Activated naive CD4-positive, alpha-beta T cell treated with anti-CD3 and anti-CD28 coated beads, Interleukin-2, amount 50 U/mL, for 24 hours (primary cell): ENCODE data around the gene CAMK2A.
"Not testable (repeated sequence)": the region's sequence is repeated elsewhere in the genome, so short reads cannot be mapped to it uniquely, and the experiment has no call there.

ENCODE experiments used
- H3K27ac Mint-ChIP-seq: one replicate; pipeline ENCODE4 v1.8.0; 2021; ENCODE audit warnings: mild to moderate bottlenecking, mixed read lengths
- H3K27me3 Mint-ChIP-seq: one replicate; pipeline ENCODE4 v1.8.0; 2021; ENCODE audit warnings: mixed read lengths
- H3K36me3 Mint-ChIP-seq: one replicate; pipeline ENCODE4 v1.8.0; 2021; ENCODE audit warnings: mixed read lengths
- H3K4me1 Mint-ChIP-seq: one replicate; pipeline ENCODE4 v1.8.0; 2021; ENCODE audit warnings: mixed read lengths
- H3K4me3 Mint-ChIP-seq: one replicate; pipeline ENCODE4 v1.8.0; 2021; ENCODE audit warnings: mild to moderate bottlenecking, mixed read lengths
- H3K9me3 Mint-ChIP-seq: one replicate; pipeline ENCODE4 v1.8.0; 2021; ENCODE audit warnings: mixed read lengths

CAMK2A gene

DNA sequence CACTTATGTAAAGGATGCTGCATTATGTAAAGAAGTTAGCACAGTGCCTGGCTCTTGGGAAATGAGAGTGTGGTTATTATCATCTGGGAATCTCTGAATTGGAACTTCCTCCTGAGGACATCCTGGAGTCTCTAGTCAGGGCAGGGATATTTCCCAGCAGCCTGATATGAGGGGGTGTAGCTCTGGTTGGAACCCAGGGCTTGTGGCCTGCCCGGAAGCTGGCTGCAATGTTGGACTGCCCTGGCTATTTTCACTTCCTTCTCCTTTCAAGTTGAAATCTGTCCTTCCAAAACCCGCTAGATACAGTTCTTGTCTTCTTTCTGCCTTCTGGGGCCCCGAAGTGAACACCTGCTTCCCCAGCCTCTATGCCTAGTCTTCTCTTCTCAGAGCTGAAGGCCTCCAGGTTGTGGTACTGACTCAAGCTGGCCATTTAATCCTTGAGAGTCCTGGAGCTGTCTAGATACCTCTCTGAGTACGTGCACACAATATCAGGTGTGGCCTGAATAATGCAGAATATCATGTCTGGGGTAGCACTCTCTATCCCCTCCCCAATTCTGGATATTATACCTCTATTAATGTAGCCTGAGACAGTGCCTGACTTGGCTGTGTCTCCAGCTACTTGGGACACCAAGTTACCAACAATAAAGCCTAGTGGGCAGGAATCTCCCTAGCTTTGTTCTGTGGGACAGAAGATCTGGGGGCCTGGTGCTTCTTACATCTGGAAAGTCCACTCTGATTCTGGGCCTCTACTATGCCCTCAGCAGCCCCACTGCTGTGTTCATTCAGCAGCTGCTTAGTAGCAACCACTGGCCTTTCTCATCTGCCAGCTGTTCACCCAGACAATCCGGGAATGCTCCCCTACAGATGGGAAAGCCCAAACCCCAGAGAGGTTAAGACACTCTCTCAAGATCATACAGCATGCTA is 54.7 kb downstream of the CAMK2A start:
- H3K9me3 Mint-ChIP-seq, result no peaks in the 10 kb centered on the region
- no peak overlapping the region for H3K4me3 Mint-ChIP-seq
- H3K27ac Mint-ChIP-seq, result no peak overlapping the region
- no peaks in the 10 kb centered on the region for H3K4me1 Mint-ChIP-seq
- H3K27me3 Mint-ChIP-seq, result no peaks in the 10 kb centered on the region
- no peaks in the 10 kb centered on the region for H3K36me3 Mint-ChIP-seq

DNA sequence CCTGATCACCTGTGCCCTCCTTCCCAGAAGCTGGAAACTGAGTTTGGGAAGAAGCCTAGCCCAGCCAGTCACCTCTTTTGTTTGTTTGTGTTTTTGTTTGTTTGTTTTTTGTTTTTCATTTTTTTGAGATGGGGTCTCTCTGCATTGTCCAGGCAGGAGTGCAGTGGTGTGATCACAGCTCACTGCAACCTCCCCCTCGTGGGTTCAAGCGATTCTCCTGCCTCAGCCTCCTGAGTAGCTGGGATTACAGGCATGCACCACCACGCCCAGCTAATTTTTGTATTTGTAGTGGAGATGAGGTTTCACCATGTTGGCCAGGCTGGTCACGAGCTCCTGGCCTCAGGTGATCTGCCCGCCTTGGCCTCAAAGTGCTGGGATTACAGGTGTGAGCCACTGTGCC is 55.9 kb downstream of the CAMK2A start:
- H3K4me3 Mint-ChIP-seq, H3K4me1 Mint-ChIP-seq, H3K36me3 Mint-ChIP-seq, H3K27me3 Mint-ChIP-seq, H3K9me3 Mint-ChIP-seq, H3K27ac Mint-ChIP-seq: not testable (repeated sequence)

- Mint-ChIP-seq H3K4me3 (no peak overlapping the region), H3K27ac (no peak overlapping the region), H3K27me3 (no peaks in the 10 kb centered on the region), H3K4me1 (no peaks in the 10 kb centered on the region), H3K9me3 (no peaks in the 10 kb centered on the region), H3K36me3 (no peaks in the 10 kb centered on the region)
Observed at GRCh38 chr5:150230842-150231241, 58.7 kb downstream of the CAMK2A start.

- Mint-ChIP-seq H3K4me1 (no peaks in the 10 kb centered on the region), H3K27ac (no peak overlapping the region)
Observed at GRCh38 chr5:150229571-150229970, 60.0 kb downstream of the CAMK2A start.

DNA sequence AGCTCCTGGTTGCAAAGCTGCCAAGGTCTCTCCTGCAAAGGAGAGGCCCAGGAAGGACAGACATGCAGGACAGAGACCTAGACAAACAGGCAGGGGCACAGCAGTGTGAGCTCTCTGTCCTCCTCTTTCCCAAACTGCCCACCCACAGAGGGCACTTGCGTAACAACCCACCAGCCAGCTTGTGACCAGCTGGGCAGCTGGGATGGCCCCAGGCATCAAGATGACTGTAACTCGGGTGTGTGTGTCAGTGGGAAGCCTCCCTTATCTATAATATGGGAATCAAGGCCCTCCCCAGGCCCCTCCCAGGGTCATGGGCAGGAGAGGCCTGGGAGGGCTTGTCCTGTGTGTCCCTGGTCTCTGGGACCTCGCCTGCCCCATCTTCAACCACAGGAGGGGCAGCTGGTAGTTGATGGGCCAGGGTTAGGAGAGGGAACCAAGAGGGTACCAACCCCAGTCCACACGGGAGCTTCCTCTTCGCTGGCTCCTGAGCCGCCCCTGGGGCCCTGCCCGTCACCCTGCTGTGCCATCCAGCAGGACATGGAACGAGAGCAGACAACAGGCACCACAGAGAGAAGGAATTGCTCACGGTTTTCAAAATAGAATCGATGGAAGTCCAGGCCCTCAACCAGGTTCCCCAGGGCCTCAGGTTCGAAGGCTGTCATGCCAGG is 61.8 kb downstream of the CAMK2A start:
- Mint-ChIP-seq H3K36me3 (no peaks in the 10 kb centered on the region), H3K27me3 (no peaks in the 10 kb centered on the region), H3K27ac (no peak overlapping the region), H3K4me3 (no peak overlapping the region), H3K9me3 (no peaks in the 10 kb centered on the region), H3K4me1 (no peaks in the 10 kb centered on the region)

More at GRCh38 chr5:150229571-150229970, 60.0 kb downstream of the CAMK2A start:
- Mint-ChIP-seq H3K36me3 (no peaks in the 10 kb centered on the region), H3K9me3 (no peaks in the 10 kb centered on the region), H3K27me3 (no peaks in the 10 kb centered on the region), H3K4me3 (no peak overlapping the region)

DNA sequence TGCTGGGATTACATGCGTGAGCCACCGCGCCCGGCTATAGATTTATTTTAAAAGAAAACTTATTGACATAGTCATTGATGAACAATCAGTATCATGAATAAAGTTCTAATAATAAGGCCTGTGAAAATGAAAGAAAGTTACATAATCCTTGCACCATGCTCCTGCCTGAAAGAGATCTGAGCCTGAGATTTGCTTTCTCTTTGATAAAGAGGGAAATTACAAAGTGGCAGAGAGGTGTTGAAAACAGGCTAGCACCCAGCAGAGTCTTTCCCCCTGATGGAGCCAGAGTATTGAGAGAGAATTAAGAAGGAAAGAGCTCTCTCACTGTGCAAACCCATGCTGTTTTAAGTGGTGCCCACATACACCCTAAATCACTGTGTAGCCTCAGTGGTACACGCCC is 62.5 kb downstream of the CAMK2A start:
- no peaks in the 10 kb centered on the region for H3K4me1 Mint-ChIP-seq
- no peaks in the 10 kb centered on the region for H3K36me3 Mint-ChIP-seq
- no peak overlapping the region for H3K4me3 Mint-ChIP-seq

GRCh38 chr5:150224483-150225027 is 65.0 kb downstream of the CAMK2A start:
- Mint-ChIP-seq H3K4me3 (no peak overlapping the region), H3K27ac (no peak overlapping the region), H3K9me3 (no peaks in the 10 kb centered on the region), H3K27me3 (no peaks in the 10 kb centered on the region), H3K4me1 (no peaks in the 10 kb centered on the region), H3K36me3 (no peaks in the 10 kb centered on the region)

More for the DNA sequence above, 62.5 kb downstream of the CAMK2A start:
- Mint-ChIP-seq H3K9me3 (no peaks in the 10 kb centered on the region), H3K27me3 (no peaks in the 10 kb centered on the region), H3K27ac (no peak overlapping the region)

DNA sequence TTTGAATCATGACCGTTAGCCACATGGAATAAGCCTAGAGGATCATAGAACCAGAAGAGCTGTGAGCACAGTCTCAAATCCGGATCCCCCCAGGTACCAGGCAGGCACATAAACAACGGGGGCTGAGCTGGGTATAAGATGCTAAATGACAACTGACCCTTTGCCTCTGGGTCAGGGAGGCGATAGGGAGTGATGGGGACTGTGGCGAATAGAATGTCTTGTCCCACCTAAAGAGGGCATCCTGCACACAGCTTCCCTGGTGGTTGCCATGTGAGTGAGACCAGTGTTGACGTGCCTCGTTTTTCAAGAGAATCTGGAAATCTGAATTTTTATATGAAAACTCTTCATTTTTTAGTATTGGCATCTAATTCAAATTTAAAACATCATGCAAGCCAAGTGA is 66.1 kb downstream of the CAMK2A start:
- H3K27me3 Mint-ChIP-seq, result no peaks in the 10 kb centered on the region

DNA sequence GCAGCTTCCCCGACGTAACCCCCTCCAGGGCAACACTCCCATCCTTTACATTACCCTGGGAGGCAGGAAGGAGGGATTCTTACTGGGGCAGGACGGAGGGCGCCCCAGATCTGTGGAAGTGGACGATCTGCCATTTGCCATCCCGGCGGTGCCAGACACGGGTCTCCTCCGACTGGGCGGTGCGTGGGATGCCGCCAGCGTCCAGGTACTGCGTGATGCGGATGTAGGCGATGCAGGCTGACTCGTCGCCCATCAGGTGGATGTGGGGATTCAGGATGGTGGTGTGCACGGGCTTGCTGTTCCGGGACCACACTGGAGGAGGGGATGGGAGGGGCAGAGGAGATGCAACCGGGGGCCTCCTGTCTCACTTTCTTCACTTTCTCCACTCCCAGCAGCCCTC is 66.7 kb downstream of the CAMK2A start:
- Mint-ChIP-seq H3K4me1 (peaks cover 2% of the 10 kb centered on the region), H3K36me3 (no peaks in the 10 kb centered on the region), H3K27me3 (no peaks in the 10 kb centered on the region), H3K9me3 (no peaks in the 10 kb centered on the region), H3K4me3 (no peak overlapping the region), H3K27ac (no peak overlapping the region)

More for the DNA sequence above, 66.1 kb downstream of the CAMK2A start:
- Mint-ChIP-seq H3K36me3 (no peaks in the 10 kb centered on the region), H3K27ac (no peak overlapping the region), H3K4me1 (no peaks in the 10 kb centered on the region), H3K4me3 (no peak overlapping the region), H3K9me3 (no peaks in the 10 kb centered on the region)

DNA sequence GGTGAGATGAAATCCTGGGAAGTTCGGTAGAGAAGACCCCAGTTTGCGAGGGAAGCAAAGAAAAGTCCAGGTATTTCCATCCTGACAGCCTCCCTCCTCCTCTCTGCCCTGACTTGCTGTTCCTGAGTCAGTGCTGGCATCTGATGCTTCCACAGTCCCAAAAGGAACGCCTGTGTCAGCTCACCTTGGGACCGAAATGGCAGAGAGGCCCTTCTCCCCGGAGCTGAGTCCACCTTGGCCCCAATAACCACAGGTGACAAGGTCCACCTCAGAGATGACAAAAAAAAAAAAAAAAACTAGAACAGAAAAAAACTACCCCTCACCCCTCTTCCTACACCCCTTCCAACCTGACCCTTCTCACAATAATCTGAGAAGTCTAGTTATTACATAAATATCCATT is 68.1 kb downstream of the CAMK2A start:
- Mint-ChIP-seq H3K4me1 (peaks cover 3% of the 10 kb centered on the region), H3K27ac (no peak overlapping the region), H3K36me3 (no peaks in the 10 kb centered on the region), H3K4me3 (no peak overlapping the region), H3K9me3 (no peaks in the 10 kb centered on the region), H3K27me3 (no peaks in the 10 kb centered on the region)

DNA sequence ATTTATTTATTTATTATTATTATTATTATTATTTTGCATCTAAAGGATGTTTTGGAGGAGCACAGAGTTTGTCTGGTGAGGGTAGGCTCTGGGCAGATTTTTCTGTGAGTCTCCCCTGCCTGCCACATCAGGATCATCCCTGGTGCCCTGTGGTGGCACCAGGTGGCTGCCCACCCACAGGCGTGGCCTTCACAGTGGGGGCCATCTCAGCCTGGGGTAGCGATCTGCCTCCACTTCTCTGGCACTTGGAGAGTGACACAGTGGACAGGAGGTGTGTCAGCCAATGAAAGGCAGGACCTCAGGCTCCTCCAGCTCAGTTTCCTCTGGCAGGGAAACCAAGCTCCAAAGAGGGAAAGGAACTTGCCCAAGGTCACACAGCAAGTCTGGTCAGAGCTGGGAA is 69.7 kb downstream of the CAMK2A start:
- no peaks in the 10 kb centered on the region for H3K36me3 Mint-ChIP-seq
- H3K27ac Mint-ChIP-seq, result no peak overlapping the region
- peaks cover 3% of the 10 kb centered on the region for H3K4me1 Mint-ChIP-seq
- H3K27me3 Mint-ChIP-seq, result no peaks in the 10 kb centered on the region
- no peak overlapping the region for H3K4me3 Mint-ChIP-seq
- H3K9me3 Mint-ChIP-seq, result no peaks in the 10 kb centered on the region

DNA sequence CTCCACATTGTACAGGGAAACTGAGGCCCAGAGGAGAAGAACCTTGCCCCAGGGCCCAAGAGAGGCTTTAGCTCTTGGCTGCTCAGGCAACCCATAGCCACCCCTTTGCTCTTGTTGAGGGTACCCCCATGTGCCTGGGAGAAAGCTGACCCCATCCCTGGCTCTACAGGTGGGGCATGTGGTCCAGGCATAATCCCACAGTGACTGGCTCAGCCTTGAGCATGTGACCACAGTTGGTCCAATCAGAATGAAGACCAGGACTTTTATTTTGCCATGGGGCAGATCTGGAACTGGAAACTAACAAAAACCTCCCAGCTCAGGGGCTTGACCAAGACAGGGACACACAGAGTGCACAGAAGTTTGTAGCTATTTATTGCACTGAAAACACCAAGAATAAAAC is 70.4 kb downstream of the CAMK2A start:
- no peak overlapping the region for H3K27ac Mint-ChIP-seq

GRCh38 chr5:150218693-150219035 is 70.9 kb downstream of the CAMK2A start:
- H3K4me3 Mint-ChIP-seq, result no peak overlapping the region
- H3K27ac Mint-ChIP-seq, result no peak overlapping the region
- H3K4me1 Mint-ChIP-seq, result peaks cover 3% of the 10 kb centered on the region
- H3K27me3 Mint-ChIP-seq, result no peaks in the 10 kb centered on the region
- no peaks in the 10 kb centered on the region for H3K36me3 Mint-ChIP-seq
- no peaks in the 10 kb centered on the region for H3K9me3 Mint-ChIP-seq

More for the DNA sequence above, 70.4 kb downstream of the CAMK2A start:
- Mint-ChIP-seq H3K4me3 (no peak overlapping the region), H3K4me1 (peaks cover 3% of the 10 kb centered on the region), H3K9me3 (no peaks in the 10 kb centered on the region), H3K36me3 (no peaks in the 10 kb centered on the region), H3K27me3 (no peaks in the 10 kb centered on the region)

GRCh38 chr5:150217873-150218692 is 71.5 kb downstream of the CAMK2A start:
- Mint-ChIP-seq H3K27me3 (no peaks in the 10 kb centered on the region), H3K27ac (no peak overlapping the region), H3K4me3 (no peak overlapping the region), H3K9me3 (no peaks in the 10 kb centered on the region), H3K36me3 (no peaks in the 10 kb centered on the region), H3K4me1 (peaks cover 3% of the 10 kb centered on the region)

DNA sequence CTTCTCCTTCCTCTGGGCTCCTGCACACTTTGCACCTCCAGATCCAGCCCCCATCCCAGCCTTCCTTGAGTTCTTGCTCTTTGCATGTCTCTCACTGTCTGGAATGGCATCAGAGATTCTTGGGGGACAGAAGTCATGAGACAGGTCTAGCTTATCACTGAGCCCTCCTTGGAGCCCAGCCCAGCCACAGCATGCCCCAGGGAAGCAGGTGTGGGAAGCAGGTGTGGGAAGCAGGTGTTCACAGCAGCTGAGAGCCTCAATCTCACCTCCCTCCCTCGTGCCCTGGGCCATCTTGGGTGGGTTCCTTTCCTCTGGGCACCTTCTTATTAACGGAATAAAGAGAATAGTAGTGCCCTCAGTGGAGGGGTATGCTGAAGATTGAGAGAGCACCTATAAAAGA is 72.5 kb downstream of the CAMK2A start:
- H3K4me3 Mint-ChIP-seq, result no peak overlapping the region
- H3K9me3 Mint-ChIP-seq, result no peaks in the 10 kb centered on the region
- H3K36me3 Mint-ChIP-seq, result no peaks in the 10 kb centered on the region
- peaks cover 3% of the 10 kb centered on the region for H3K4me1 Mint-ChIP-seq
- H3K27me3 Mint-ChIP-seq, result no peaks in the 10 kb centered on the region
- H3K27ac Mint-ChIP-seq, result peak overlapping the region; percentile 79
